ENCODE measurements around the gene PPAT. TPM values are rescaled to one million over a fixed set of nuclear protein-coding genes. Genes with fewer than 3 reads are reported as not detected.

The PPAT gene
- total RNA-seq, 2 donors from 2014 or later = 4.8 to 5.9 TPM

Other genes with a start within 250 kb of the PPAT start
- gene AASDH, start 48.1 kb downstream of the PPAT start, total RNA-seq = 1 to 10 TPM; 8.9 to 9.5 TPM
- 10 to 100 TPM; 31.6 to 37.7 TPM for gene PAICS, start 645 bp upstream of the PPAT start, total RNA-seq
- gene SRP72, start 32.0 kb upstream of the PPAT start, total RNA-seq = 10 to 100 TPM; 87.5 to 95.3 TPM
- gene ARL9, start 70.2 kb upstream of the PPAT start, total RNA-seq = under 1 TPM; 0.32 to 0.48 TPM
- gene HOPX, start 245.7 kb upstream of the PPAT start, total RNA-seq = 10 to 100 TPM; 62.9 to 63.5 TPM

Measured in posterior vena cava (tissue), 2 donors.